IMR-90 (cell line): ENCODE results near the gene CES3. TPM values are rescaled to one million over a fixed set of nuclear protein-coding genes. Genes with fewer than 3 reads are reported as not detected.

ENCODE experiments used
- ATAC-seq: fragments of 200-7000 bp; cut with Tn5 transposase; 2 replicates; pipeline ENCODE4 v1.9.1; 2020; ENCODE audit warnings: low read depth, mild to moderate bottlenecking, moderate library complexity
- BruUV-seq: library from RNA; stranded (reverse); fragments of 400-500 nt; replicated peaks from 2 replicates; lab custom pipeline; 2021; lab: Mats Ljungman, UMichigan
- CTCF ChIA-PET: fragments of 300-600 bp; formaldehyde crosslinking; extraction: SDS; loops from one replicate; lab custom pipeline; 2021; ENCODE audit warnings: antibody characterized with exemption; lab: Yijun Ruan, JAX
- POLR2A ChIA-PET: fragments of 300-600 bp; sonication (Branson Sonifier 250); formaldehyde crosslinking; loops from one replicate; lab custom pipeline; 2022; ENCODE audit warnings: antibody characterized with exemption; ENCODE audit not compliant: unreplicated experiment; lab: Charles Lee
- DNase-seq: peaks from one replicate; pipeline ENCODE4 v3.0.0; 2013
- H2AFZ ChIP-seq: replicated peaks from 2 replicates; pipeline ENCODE3; 2013; ENCODE audit warnings: low read length, mild to moderate bottlenecking; ENCODE audit not compliant: poor library complexity
- H2AK5ac ChIP-seq: 2 replicates; pipeline ENCODE4 v1.6.1; 2013; ENCODE audit warnings: low read depth, low read length, inconsistent platforms
- H2AK9ac ChIP-seq: replicated peaks from 2 replicates; pipeline ENCODE3; 2013; ENCODE audit warnings: mild to moderate bottlenecking, low read depth, low read length, moderate library complexity; ENCODE audit not compliant: poor library complexity
- H2BK120ac ChIP-seq: 2 replicates; pipeline ENCODE4 v1.6.1; 2013; ENCODE audit warnings: low read depth, low read length, inconsistent platforms
- H2BK15ac ChIP-seq: 3 replicates; pipeline ENCODE4 v1.6.1; 2013; ENCODE audit warnings: low read depth, low read length, inconsistent platforms
- H2BK20ac ChIP-seq: 2 replicates; pipeline ENCODE4 v1.6.1; 2013; ENCODE audit warnings: low read depth, mild to moderate bottlenecking, inconsistent platforms, low read length, moderate library complexity
- H2BK5ac ChIP-seq: 2 replicates; pipeline ENCODE4 v1.6.1; 2013; ENCODE audit warnings: mild to moderate bottlenecking, low read depth, low read length, inconsistent platforms; ENCODE audit not compliant: poor library complexity, severe bottlenecking
- H3K14ac ChIP-seq: replicated peaks from 2 replicates; pipeline ENCODE4 v1.6.1; 2013; ENCODE audit warnings: low read depth, low read length, inconsistent platforms
- H3K18ac ChIP-seq: 2 replicates; pipeline ENCODE4 v1.6.1; 2013; ENCODE audit warnings: low read depth, low read length, control low read depth
- H3K23ac ChIP-seq: 2 replicates; pipeline ENCODE4 v1.6.1; 2013; ENCODE audit warnings: low read depth, low read length, inconsistent platforms
- H3K27ac ChIP-seq: 2 replicates; pipeline ENCODE4 v1.5.1; 2013; ENCODE audit warnings: mild to moderate bottlenecking, control low read depth, low read length; ENCODE audit not compliant: insufficient read depth
- H3K27me3 ChIP-seq: 2 replicates; pipeline ENCODE4 v1.6.1; 2013; ENCODE audit warnings: low read length; ENCODE audit not compliant: control insufficient read depth, insufficient read depth
- H3K36me3 ChIP-seq: 2 replicates; pipeline ENCODE4 v1.6.1; 2013; ENCODE audit warnings: low read length, mixed read lengths; ENCODE audit not compliant: control insufficient read depth, insufficient read depth
- H3K4ac ChIP-seq: 2 replicates; pipeline ENCODE4 v1.6.1; 2013; ENCODE audit warnings: low read depth, low read length, inconsistent platforms
- H3K4me1 ChIP-seq: 2 replicates; pipeline ENCODE4 v1.6.1; 2013; ENCODE audit warnings: low read length, mixed read lengths; ENCODE audit not compliant: control insufficient read depth, insufficient read depth
- H3K4me2 ChIP-seq: 2 replicates; pipeline ENCODE4 v1.6.1; 2013; ENCODE audit warnings: low read depth, mild to moderate bottlenecking, control low read depth, low read length, moderate library complexity
- H3K4me3 ChIP-seq: 2 replicates; pipeline ENCODE4 v1.5.1; 2013; ENCODE audit warnings: low read depth, mild to moderate bottlenecking, control low read depth, low read length, moderate library complexity; ENCODE audit not compliant: insufficient read depth
- H3K56ac ChIP-seq: 2 replicates; pipeline ENCODE4 v1.6.1; 2013; ENCODE audit warnings: low read length, inconsistent platforms; ENCODE audit not compliant: insufficient read depth; ENCODE audit errors: extremely low read depth
- H3K79me1 ChIP-seq, 2 experiments: 2 replicates each; pipeline ENCODE4 v1.6.1; 2013; ENCODE audit warnings: low read length in 2 of 2, inconsistent platforms in 1 of 2, low read depth in 1 of 2
- H3K9ac ChIP-seq: 2 replicates; pipeline ENCODE4 v1.6.1; 2013; ENCODE audit warnings: low read depth, low read length, control low read depth
- H3K9me1 ChIP-seq: 2 replicates; pipeline ENCODE4 v1.6.1; 2013; ENCODE audit warnings: low read length, inconsistent platforms; ENCODE audit not compliant: insufficient read depth
- H3K9me3 ChIP-seq: 2 replicates; pipeline ENCODE4 v1.6.1; 2013; ENCODE audit warnings: low read length; ENCODE audit not compliant: control insufficient read depth, insufficient read depth
- H4K20me1 ChIP-seq: 2 replicates; pipeline ENCODE4 v1.6.1; 2013; ENCODE audit warnings: low read length, inconsistent platforms; ENCODE audit not compliant: insufficient read depth
- H4K5ac ChIP-seq: 2 replicates; pipeline ENCODE4 v1.6.1; 2013; ENCODE audit warnings: mild to moderate bottlenecking, low read depth, low read length, control low read depth
- H4K8ac ChIP-seq, 2 experiments: 2 replicates each; pipeline ENCODE4 v1.6.1; 2013; ENCODE audit warnings: low read depth in 2 of 2, low read length in 2 of 2, control low read depth in 1 of 2, inconsistent platforms in 1 of 2
- H4K91ac ChIP-seq: 2 replicates; pipeline ENCODE4 v1.6.1; 2013; ENCODE audit warnings: low read depth, low read length, inconsistent platforms; ENCODE audit not compliant: insufficient read depth
- CEBPB ChIP-seq: IDR thresholded peaks from 2 replicates; pipeline ENCODE4 v1.6.1; 2012; ENCODE audit warnings: low read depth, low read length, improper control_type of control experiment
- CHD1 ChIP-seq: IDR thresholded peaks from 2 replicates; pipeline ENCODE4 v1.6.1; 2012; ENCODE audit warnings: low read depth, low read length, improper control_type of control experiment
- FOS ChIP-seq: fragments of 150-350 bp; IDR thresholded peaks from 2 replicates; pipeline ENCODE4 v1.6.1; 2016; ENCODE audit warnings: low read depth, low read length
- MAFK ChIP-seq: IDR thresholded peaks from 2 replicates; pipeline ENCODE4 v1.6.1; 2012; ENCODE audit warnings: low read depth, low read length, improper control_type of control experiment
- MAZ ChIP-seq: IDR thresholded peaks from 2 replicates; pipeline ENCODE4 v1.6.1; 2012; ENCODE audit warnings: low read depth, mild to moderate bottlenecking, low read length, improper control_type of control experiment, moderate library complexity, borderline replicate concordance
- MXI1 ChIP-seq: IDR thresholded peaks from 2 replicates; pipeline ENCODE4 v1.6.1; 2012; ENCODE audit warnings: low read depth, mild to moderate bottlenecking, low read length, moderate library complexity, borderline replicate concordance
- NFE2L2 ChIP-seq: fragments of 150-350 bp; IDR thresholded peaks from 2 replicates; pipeline ENCODE4 v1.6.1; 2016; ENCODE audit warnings: low read depth, mild to moderate bottlenecking, low read length
- POLR2A ChIP-seq: IDR thresholded peaks from 2 replicates; pipeline ENCODE4 v1.6.1; 2012; ENCODE audit warnings: mild to moderate bottlenecking, low read depth, low read length
- RAD21 ChIP-seq: IDR thresholded peaks from 2 replicates; pipeline ENCODE4 v1.6.1; 2012; ENCODE audit warnings: low read length, improper control_type of control experiment
- RCOR1 ChIP-seq: IDR thresholded peaks from 2 replicates; pipeline ENCODE4 v1.6.1; 2012; ENCODE audit warnings: mild to moderate bottlenecking, low read length, improper control_type of control experiment; ENCODE audit not compliant: insufficient replicate concordance
- RFX5 ChIP-seq: IDR thresholded peaks from 2 replicates; pipeline ENCODE4 v1.8.0; 2012; ENCODE audit warnings: low read depth, mild to moderate bottlenecking, low read length, moderate library complexity
- SMC3 ChIP-seq: fragments of 150-350 bp; IDR thresholded peaks from 2 replicates; pipeline ENCODE4 v1.6.1; 2016; ENCODE audit warnings: low read depth, mild to moderate bottlenecking, antibody characterized with exemption, low read length, moderate library complexity
- WGBS, 2 experiments: methylation state at CpG; one replicate each; pipeline versions ENCODE4 v1.1.5 to v1.1.7; 2013; ENCODE audit warnings: missing lambda C conversion rate in 2 of 2; ENCODE audit not compliant: insufficient read length in 1 of 2; ENCODE audit errors: extremely low coverage in 2 of 2; 5-methylcytosine and 5-hydroxymethylcytosine counted together
- dilution Hi-C: fragments of 300-500 bp; cut with HindIII; formaldehyde crosslinking; loops from one replicate; pipeline ENCODE4 v1.14.3; 2018; ENCODE audit warnings: low sequenced_read_pairs; ENCODE audit not compliant: unreplicated experiment
- in situ Hi-C: fragments of 300-500 bp; cut with MboI; formaldehyde crosslinking; loops from 3 replicates; pipeline ENCODE4 v1.14.3; 2019; ENCODE audit warnings: low sequenced_read_pairs, inconsistent platforms, mixed read lengths
- intact Hi-C: fragments of 100-400 bp; cut with micrococcal nuclease; formaldehyde crosslinking; loops from 2 replicates; pipeline ENCODE4 v1.10.0; 2022
- polyA plus RNA-seq, 3 experiments: library from polyadenylated mRNA; depleted of rRNA; stranded (reverse); fragments of >200 nt; gene quantifications; 2 replicates each; pipeline ENCODE4 v1.2.3, GENCODE V29; 2012; ENCODE audit warnings: low replicate concordance in 1 of 3
- total RNA-seq: library from RNA; depleted of rRNA; stranded (reverse); fragments of >200 nt; gene quantifications from 2 replicates; pipeline ENCODE4 v1.2.3, GENCODE V29; 2012
- TF ChIP-seq, protein P1 (sequence below): fragments of 150-350 bp; IDR thresholded peaks from 2 replicates; pipeline ENCODE4 v1.6.1; 2017; ENCODE audit warnings: mild to moderate bottlenecking, antibody characterized with exemption, low read length, low read depth

The CES3 gene
- total and polyA plus RNA-seq, 2 of the 4 experiments (the other 2 are of a cell fraction), result 0.03 TPM; not detected in 1

DNA sequence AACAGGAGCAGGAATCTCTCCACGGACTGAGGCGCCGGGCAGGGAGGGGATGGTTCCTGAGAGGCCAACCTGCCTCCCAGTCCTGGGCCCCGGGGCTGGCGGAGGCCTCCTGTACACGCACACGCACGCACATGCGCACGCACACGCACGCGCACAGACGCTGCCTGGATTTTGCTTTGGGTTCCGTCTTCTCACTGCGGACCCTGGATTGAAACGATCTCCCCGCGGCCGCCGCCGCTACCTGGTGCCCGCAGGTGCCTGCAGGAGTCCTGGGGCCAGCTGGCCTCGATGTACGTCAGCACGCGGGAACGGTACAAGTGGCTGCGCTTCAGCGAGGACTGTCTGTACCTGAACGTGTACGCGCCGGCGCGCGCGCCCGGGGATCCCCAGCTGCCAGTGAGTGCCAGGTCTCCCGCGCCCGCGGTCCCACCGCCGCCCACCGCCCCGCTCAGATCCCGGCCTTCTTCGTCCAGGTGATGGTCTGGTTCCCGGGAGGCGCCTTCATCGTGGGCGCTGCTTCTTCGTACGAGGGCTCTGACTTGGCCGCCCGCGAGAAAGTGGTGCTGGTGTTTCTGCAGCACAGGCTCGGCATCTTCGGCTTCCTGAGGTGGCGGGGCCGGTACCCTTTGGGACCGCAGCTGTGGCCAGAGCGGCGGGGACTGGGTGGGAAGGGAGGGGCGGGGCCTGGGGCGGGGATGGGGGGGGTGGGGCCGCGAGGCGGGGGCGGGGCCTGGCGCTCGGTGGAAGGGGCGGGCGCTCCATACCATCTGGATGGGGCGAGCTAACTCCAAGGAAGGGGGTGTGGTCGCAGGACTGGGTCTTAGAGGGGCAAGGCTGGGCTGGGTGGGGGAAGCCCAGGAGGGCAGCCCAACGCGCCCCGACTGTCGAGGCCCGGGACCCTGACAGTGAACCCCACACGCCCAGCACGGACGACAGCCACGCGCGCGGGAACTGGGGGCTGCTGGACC lies 39.6 kb downstream of the CES3 start:
- POLR2A ChIA-PET, result no interaction called here
- H2AFZ ChIP-seq, result peak overlapping the region; percentile 94
- H3K79me1 ChIP-seq, result no peaks in the 10 kb centered on the region
- H3K56ac ChIP-seq, result no peak overlapping the region
- TF ChIP-seq SMC3 (no peak), RFX5 (no peak), CEBPB (no peak), RAD21 (no peak), CHD1 (no peak), FOS (no peak), RCOR1 (no peak), MXI1 (no peak), POLR2A (no peak), MAFK (no peak), NFE2L2 (no peak), MAZ (no peak)
- TF ChIP-seq, protein P1, sequence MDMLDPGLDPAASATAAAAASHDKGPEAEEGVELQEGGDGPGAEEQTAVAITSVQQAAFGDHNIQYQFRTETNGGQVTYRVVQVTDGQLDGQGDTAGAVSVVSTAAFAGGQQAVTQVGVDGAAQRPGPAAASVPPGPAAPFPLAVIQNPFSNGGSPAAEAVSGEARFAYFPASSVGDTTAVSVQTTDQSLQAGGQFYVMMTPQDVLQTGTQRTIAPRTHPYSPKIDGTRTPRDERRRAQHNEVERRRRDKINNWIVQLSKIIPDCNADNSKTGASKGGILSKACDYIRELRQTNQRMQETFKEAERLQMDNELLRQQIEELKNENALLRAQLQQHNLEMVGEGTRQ, result no peak
- BruUV-seq, result no TSS peak
- H3K27ac ChIP-seq, result no peak overlapping the region
- H2BK5ac ChIP-seq, result no peak overlapping the region
- H3K9ac ChIP-seq, result peak overlapping the region; percentile 39; the same call in 1 of the 2 replicates
- H3K18ac ChIP-seq, result no peak overlapping the region
- DNase-seq, result no peak
- no peak overlapping the region for H2BK15ac ChIP-seq
- H3K4me3 ChIP-seq, result peak overlapping the region; percentile 65
- intact Hi-C loops, result no loop called here
- no peaks in the 10 kb centered on the region for H3K9me3 ChIP-seq
- H3K27me3 ChIP-seq, result peaks cover 24% of the 10 kb centered on the region
- 3% methylated on average over 55 of the region's 89 CpGs; no CpG with 5 or more reads in 1 of the 2 experiments for WGBS, 2 experiments
- peaks cover 6% of the 10 kb centered on the region; the same call in 1 of the 2 replicates for H3K4me1 ChIP-seq
- H2BK20ac ChIP-seq, result no peak overlapping the region
- no peak overlapping the region for H4K91ac ChIP-seq
- ATAC-seq, result peak; percentile 85
- H3K4me2 ChIP-seq, result peak overlapping the region; percentile 95
- H2AK5ac ChIP-seq, result no peak overlapping the region; the same call in 1 of the 2 replicates
- dilution Hi-C loops, result no loop called here
- peak overlapping the region; percentile 22; the same call in 1 of the 2 replicates for H3K4ac ChIP-seq
- CTCF ChIA-PET, result no interaction called here
- H4K8ac ChIP-seq, result peak overlapping the region in 1 of 2 experiments; percentile 38; a peak in 1 of 4 replicates
- H4K5ac ChIP-seq, result 0 out of 2 replicates have a peak overlapping the region, but pooled peaks have one; percentile 35
- H3K14ac ChIP-seq, result no peak overlapping the region; the same call in 1 of the 2 replicates
- no peak overlapping the region; the same call in 1 of the 2 replicates for H3K23ac ChIP-seq
- no peak overlapping the region for H2BK120ac ChIP-seq
- in situ Hi-C loops, result no loop called here
- peak overlapping the region; percentile 60 for H2AK9ac ChIP-seq
- H3K9me1 ChIP-seq, result peaks cover 4% of the 10 kb centered on the region
- no peaks in the 10 kb centered on the region for H3K36me3 ChIP-seq
- H4K20me1 ChIP-seq, result no peaks in the 10 kb centered on the region
